SK-N-MC (cell line): ENCODE measurements around the gene PRKCB.

Experiments used
- DNase-seq: peaks from one replicate; pipeline ENCODE4 v3.0.0-alpha.2; 2011; ENCODE audit warnings: low read depth, low spot score
- H3K27ac ChIP-seq: fragments of 200-600 bp; sonication (generic); 2 replicates; pipeline ENCODE4 v1.5.1; 2016; ENCODE audit warnings: mixed run types
- H3K36me3 ChIP-seq: fragments of 200-600 bp; sonication (generic); 2 replicates; pipeline ENCODE4 v1.6.1; 2017; ENCODE audit warnings: antibody characterized with exemption, low read length, mixed read lengths; ENCODE audit not compliant: insufficient read depth
- H3K4me3 ChIP-seq: fragments of 200-600 bp; sonication (generic); 2 replicates; pipeline ENCODE4 v1.5.1; 2016
- H3K9ac ChIP-seq: fragments of 200-600 bp; sonication (generic); 2 replicates; pipeline ENCODE4 v1.8.0; 2017; ENCODE audit warnings: mixed run types, mixed read lengths; ENCODE audit not compliant: insufficient read length
- H3K9me3 ChIP-seq: fragments of 200-600 bp; sonication (generic); 2 replicates; pipeline ENCODE4 v1.6.1; 2017; ENCODE audit warnings: low read depth, mild to moderate bottlenecking, antibody characterized with exemption, low read length, moderate library complexity, mixed read lengths
- EZH2 ChIP-seq: fragments of 200-600 bp; sonication (generic); IDR thresholded peaks from one replicate; pipeline ENCODE4 v1.6.1; 2017; ENCODE audit warnings: antibody characterized with exemption
- FOXP2 ChIP-seq: optimal IDR thresholded peaks from 2 replicates; pipeline ENCODE3; 2011; ENCODE audit warnings: mild to moderate bottlenecking, moderate library complexity; ENCODE audit not compliant: insufficient read depth; ENCODE audit errors: extremely low read length, control extremely low read depth
- POLR2AphosphoS5 ChIP-seq: IDR thresholded peaks from 2 replicates; pipeline ENCODE4 v1.6.1; 2012; ENCODE audit warnings: mild to moderate bottlenecking, low read depth, low read length, borderline replicate concordance

PRKCB gene

DNA sequence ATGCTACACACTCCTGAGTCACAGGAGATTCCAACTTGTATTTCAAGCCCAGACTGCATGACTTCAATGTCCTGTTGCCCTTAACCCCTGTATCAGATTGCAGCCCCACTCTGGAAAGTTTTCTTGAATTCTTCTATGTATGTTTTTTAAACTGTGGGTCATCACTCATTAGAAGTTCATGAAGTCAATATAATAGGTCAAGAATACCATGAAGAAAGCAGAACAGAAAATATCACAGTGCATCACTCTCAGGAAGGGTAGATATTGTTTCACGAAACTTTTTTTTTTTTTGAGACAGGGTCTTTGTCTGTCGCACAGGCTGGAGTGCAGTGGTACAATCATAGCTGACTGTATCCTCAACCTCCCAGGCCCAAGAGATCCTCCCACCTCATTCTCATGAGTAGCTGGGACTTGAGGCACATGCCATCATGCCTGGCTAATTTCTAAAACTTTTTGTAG is 20.5 kb downstream of the PRKCB start:
- TF ChIP-seq POLR2AphosphoS5 (no peak), EZH2 (no peak), FOXP2 (no peak)
- no peak for DNase-seq
- Histone ChIP-seq H3K4me3 (no peak overlapping the region; the same call in 1 of the 2 replicates), H3K9me3 (no peaks in the 10 kb centered on the region; the same call in 1 of the 2 replicates), H3K9ac (no peak overlapping the region), H3K36me3 (peaks cover 24% of the 10 kb centered on the region), H3K27ac (peak overlapping the region; percentile 83)

DNA sequence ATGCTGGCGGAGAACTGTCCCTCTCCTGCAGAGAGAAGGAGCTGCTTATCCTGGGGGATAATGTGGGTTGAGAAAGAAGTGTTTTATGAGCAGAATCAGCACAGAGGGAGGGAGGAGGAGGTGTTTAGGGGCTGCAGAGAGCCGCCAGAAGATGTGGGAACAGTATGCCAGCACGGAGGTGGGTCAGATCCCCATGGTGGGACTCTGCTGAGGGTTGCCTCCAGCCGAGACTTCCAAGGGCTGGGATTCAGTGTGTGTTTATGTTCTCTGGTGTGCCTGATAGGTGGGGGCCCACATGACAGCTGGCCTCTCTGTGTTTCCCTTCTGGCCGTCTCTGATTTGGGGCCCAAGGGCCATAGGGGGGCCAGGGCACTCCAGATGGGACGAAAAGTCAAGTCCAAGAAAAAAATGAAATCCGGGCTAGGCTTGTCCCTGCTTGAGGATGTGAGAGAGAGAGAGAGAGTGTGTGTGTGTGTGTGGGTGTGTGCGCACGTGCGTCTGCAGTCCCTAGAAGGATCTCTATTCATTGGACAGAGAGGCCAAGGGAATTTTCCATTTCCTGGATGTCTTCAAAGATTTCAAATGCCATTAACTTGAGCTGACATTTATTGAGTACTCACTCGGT is 21.6 kb downstream of the PRKCB start:
- H3K4me3 ChIP-seq = peak overlapping the region; percentile 48
- H3K9me3 ChIP-seq = no peaks in the 10 kb centered on the region; the same call in 1 of the 2 replicates
- H3K27ac ChIP-seq = peak overlapping the region; percentile 83
- TF ChIP-seq EZH2 = no peak
- TF ChIP-seq FOXP2 = no peak
- no peak for TF ChIP-seq POLR2AphosphoS5
- H3K36me3 ChIP-seq = peaks cover 15% of the 10 kb centered on the region
- peak overlapping the region; percentile 48 for H3K9ac ChIP-seq
- DNase-seq = no peak

DNA sequence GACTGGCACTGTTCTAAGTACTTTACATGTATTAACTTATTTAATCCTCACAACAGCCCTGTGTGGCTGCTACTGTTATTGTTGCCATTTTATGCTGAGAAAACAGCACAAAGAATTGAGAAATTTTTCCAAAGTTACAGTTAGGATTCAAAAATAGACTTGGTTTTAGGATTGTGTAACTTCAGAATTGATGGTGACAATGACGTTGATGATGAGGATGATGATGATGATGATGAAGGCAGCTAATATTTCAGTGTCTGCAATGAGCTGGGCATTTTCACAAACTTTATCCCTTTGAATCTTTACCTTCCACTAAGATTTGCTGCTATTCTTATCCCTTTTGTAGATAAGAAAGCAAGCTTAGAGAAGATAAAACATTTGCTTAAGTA is 22.1 kb downstream of the PRKCB start:
- peaks cover 10% of the 10 kb centered on the region; the same call in 1 of the 2 replicates for H3K36me3 ChIP-seq
- peak overlapping the region; percentile 83 for H3K27ac ChIP-seq
- H3K9me3 ChIP-seq = no peaks in the 10 kb centered on the region; the same call in 1 of the 2 replicates
- DNase-seq = no peak
- peak overlapping the region; percentile 48 for H3K4me3 ChIP-seq
- no peak overlapping the region for H3K9ac ChIP-seq
- TF ChIP-seq FOXP2 = no peak
- TF ChIP-seq EZH2 = no peak
- no peak for TF ChIP-seq POLR2AphosphoS5

DNA sequence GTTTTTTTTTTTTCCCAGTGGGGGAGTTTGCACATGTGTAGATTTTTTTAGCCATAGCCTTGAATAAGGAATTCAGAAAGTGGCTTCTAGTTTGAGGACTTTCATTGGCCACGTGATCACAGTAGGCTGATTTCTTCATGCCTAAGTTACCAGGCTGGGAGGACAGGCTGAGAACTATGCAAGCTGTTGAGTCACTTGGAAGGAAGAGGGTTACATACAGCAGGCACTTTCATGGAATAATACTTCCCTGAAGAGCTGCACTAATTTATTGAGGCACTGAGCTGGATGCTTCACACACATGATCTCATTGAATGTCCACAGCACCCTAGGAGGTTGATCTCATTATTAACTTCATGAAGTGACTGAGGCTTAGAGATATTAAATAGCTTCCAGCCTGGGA is 22.8 kb downstream of the PRKCB start:
- Histone ChIP-seq H3K9ac (no peak overlapping the region), H3K27ac (peak overlapping the region; percentile 83), H3K36me3 (0 out of 2 replicates have a peak, but pooled peaks cover 4% of the 10 kb centered on the region), H3K9me3 (no peaks in the 10 kb centered on the region), H3K4me3 (0 out of 2 replicates have a peak overlapping the region, but pooled peaks have one; percentile 48)
- no peak for DNase-seq
- no peak for TF ChIP-seq POLR2AphosphoS5
- no peak for TF ChIP-seq FOXP2
- no peak for TF ChIP-seq EZH2

DNA sequence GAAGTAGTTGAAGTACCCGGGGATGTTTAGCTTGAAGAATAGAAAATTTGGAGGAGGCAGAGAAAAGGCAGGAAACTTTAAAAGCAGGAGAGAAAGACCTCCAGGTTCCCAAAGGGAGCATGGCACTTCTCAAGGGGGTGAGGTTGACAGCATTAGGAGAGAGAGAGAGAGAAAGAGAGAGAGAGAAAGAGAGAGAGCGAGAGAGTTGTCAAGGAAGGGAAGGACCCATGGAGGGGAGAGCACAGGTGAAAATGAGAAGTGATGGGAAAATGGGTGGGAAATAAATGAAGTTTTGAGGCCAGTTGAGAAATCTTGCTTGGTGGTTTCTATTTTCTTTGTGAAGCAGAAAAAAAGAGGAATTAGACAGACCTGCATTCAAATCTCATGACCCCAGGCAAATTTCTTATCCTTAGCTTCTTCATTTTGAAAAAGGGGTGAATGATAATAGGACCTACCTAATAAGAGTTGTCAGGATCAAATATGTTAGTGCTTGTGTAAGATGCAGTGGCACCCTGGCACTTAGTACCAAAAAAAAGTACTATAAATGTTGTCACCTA is 24.0 kb downstream of the PRKCB start:
- peak overlapping the region; percentile 83 for H3K27ac ChIP-seq
- H3K4me3 ChIP-seq = no peak overlapping the region
- H3K9me3 ChIP-seq = no peaks in the 10 kb centered on the region
- no peak for DNase-seq
- H3K9ac ChIP-seq = no peak overlapping the region
- TF ChIP-seq POLR2AphosphoS5 (no peak), FOXP2 (no peak), EZH2 (no peak)
- 0 out of 2 replicates have a peak, but pooled peaks cover 2% of the 10 kb centered on the region for H3K36me3 ChIP-seq

DNA sequence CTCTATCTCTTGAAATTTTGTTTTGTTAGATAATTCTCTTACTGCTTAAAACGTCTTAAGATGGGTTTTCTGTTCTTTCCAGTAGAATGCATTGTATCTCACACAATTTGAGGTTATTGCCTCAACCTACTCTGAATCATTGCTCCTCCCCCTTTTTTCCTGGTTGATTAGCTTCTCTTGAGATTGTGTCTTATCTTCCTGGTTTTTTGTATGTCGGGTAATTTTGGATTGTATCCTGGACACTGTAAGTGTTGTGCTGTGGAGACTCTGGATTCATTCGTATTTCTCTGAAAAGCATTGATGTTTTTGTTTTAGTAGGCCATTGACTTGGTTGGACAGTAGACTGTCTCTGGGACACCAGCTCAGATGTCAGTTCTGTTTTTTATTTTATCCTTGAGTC is 26.1 kb downstream of the PRKCB start:
- Histone ChIP-seq H3K4me3 (no peak overlapping the region), H3K36me3 (no peaks in the 10 kb centered on the region), H3K9ac (no peak overlapping the region), H3K27ac (peak overlapping the region; percentile 49), H3K9me3 (no peaks in the 10 kb centered on the region)
- TF ChIP-seq FOXP2 (no peak), EZH2 (no peak), POLR2AphosphoS5 (no peak)
- no peak for DNase-seq

DNA sequence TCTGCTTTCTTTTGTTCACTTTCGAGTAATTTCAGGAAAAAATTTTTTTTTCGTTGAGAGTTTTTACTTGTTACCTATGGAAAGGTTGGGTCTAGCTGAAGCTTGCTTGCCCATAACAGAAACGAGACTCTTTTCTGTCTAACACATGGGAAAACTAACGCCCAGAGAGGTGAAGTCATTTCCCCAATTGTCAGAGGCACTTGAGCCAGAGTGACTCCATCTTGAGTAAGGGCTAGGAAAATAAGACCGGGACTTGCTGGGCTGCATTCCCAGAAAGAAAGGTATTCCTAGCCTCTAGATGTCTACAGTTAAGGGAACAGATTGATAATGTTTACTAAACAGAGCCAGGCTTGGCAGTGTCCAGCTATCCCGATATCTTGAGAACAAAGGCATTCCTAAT is 26.8 kb downstream of the PRKCB start:
- peak overlapping the region; percentile 49 for H3K27ac ChIP-seq
- no peak overlapping the region for H3K9ac ChIP-seq
- no peaks in the 10 kb centered on the region for H3K9me3 ChIP-seq
- no peak overlapping the region for H3K4me3 ChIP-seq
- H3K36me3 ChIP-seq = no peaks in the 10 kb centered on the region
- no peak for DNase-seq
- TF ChIP-seq POLR2AphosphoS5 (no peak), FOXP2 (no peak), EZH2 (no peak)

DNA sequence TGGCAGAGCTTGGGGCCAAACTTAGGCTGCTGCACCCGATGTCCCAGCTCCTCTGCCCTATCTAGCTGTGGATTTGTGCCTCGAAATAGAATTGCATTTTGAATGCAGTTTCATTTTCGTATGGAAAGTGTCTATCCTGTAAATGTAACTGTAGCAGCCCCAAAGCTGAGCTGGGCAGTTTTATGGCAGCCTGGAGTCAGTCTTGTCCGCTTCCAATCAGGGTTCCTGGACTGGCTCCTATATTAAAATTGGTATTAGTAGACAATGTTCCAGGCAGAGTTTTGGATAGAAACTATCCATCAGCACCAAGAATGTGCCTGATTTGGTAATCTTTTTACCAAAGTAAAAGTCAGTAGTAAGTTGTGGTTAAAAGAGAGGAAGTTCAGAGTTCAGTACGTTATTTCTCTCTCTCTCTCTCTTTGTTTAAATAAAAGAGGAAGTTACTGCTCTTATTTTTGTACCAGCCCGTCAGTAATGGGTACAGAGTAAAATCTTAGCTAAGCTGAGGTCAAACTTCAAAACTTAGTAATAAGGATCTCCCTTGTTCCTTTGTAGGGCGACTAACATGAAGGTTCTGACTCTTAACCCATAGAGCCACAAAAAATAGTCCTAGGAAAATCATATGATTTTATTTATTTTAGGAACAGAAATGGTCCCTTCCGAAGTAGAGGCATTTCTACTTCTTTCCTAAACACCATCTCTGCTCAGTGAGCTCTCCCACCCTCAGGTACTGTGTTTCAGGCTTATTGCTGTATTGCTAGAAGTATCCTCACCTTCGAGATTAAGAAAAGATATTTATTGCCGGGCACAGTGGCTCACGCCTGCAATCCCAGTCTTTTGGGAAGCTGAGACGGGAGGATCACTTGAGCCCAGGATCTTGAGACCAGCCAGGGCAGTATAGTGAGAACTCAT is 28.0 kb downstream of the PRKCB start:
- TF ChIP-seq EZH2 = no peak
- no peak for TF ChIP-seq FOXP2
- no peak for TF ChIP-seq POLR2AphosphoS5
- peak overlapping the region; percentile 82 for H3K27ac ChIP-seq
- no peaks in the 10 kb centered on the region for H3K36me3 ChIP-seq
- H3K9ac ChIP-seq = peak overlapping the region; percentile 64
- no peak for DNase-seq
- peak overlapping the region; percentile 67 for H3K4me3 ChIP-seq
- H3K9me3 ChIP-seq = no peaks in the 10 kb centered on the region
